H1 (cell line): Measurements from ENCODE around the gene L1TD1. TPM values are rescaled to one million over a fixed set of nuclear protein-coding genes. Genes with fewer than 3 reads are reported as not detected.

Source experiments
- CTCF ChIA-PET: fragments of 300-600 bp; sonication (Branson Sonifier 250); formaldehyde crosslinking; loops from one replicate; lab custom pipeline; 2021; ENCODE audit not compliant: partially characterized antibody; lab: Charles Lee
- POLR2A ChIA-PET: fragments of 300-600 bp; sonication (Branson Sonifier 250); formaldehyde crosslinking; loops from one replicate; lab custom pipeline; 2021; ENCODE audit warnings: inconsistent platforms; ENCODE audit not compliant: partially characterized antibody; lab: Charles Lee
- DNase-seq, 2 experiments: peaks; one replicate each; pipeline versions ENCODE4 v3.0.0 to v3.0.0-alpha.2; 2010 to 2022; ENCODE audit warnings: low spot score in 2 of 2, low read depth in 1 of 2, mixed read lengths in 1 of 2
- FAIRE-seq: peaks from 2 replicates; lab custom pipeline; 2011; peaks lifted over from hg19 to GRCh38; lab: Jason Lieb, UNC
- H2AFZ ChIP-seq: 2 replicates; pipeline ENCODE4 v1.8.1; 2012; ENCODE audit warnings: low read length, inconsistent platforms
- H2AK5ac ChIP-seq: 2 replicates; pipeline ENCODE4 v1.6.1; 2013; ENCODE audit warnings: low read depth, low read length
- H2BK120ac ChIP-seq: replicated peaks from 2 replicates; pipeline ENCODE3; 2013; ENCODE audit warnings: low read depth, low read length, inconsistent platforms
- H2BK12ac ChIP-seq: 2 replicates; pipeline ENCODE4 v1.6.1; 2013; ENCODE audit warnings: low read depth, low read length
- H2BK15ac ChIP-seq: 2 replicates; pipeline ENCODE4 v1.6.1; 2013; ENCODE audit warnings: low read length
- H2BK20ac ChIP-seq: 2 replicates; pipeline ENCODE4 v1.6.1; 2013; ENCODE audit warnings: low read length
- H2BK5ac ChIP-seq: 2 replicates; pipeline ENCODE4 v1.6.1; 2013; ENCODE audit warnings: low read depth, low read length
- H3K14ac ChIP-seq: 2 replicates; pipeline ENCODE4 v1.6.1; 2013; ENCODE audit warnings: inconsistent platforms; ENCODE audit not compliant: insufficient read length
- H3K18ac ChIP-seq: 2 replicates; pipeline ENCODE4 v1.6.1; 2013; ENCODE audit warnings: low read length; ENCODE audit errors: extremely low read depth
- H3K23ac ChIP-seq: 2 replicates; pipeline ENCODE4 v1.6.1; 2013; ENCODE audit warnings: inconsistent platforms; ENCODE audit not compliant: insufficient read length
- H3K23me2 ChIP-seq: 2 replicates; pipeline ENCODE4 v1.6.1; 2013; ENCODE audit warnings: low read depth, low read length
- H3K27ac ChIP-seq: 2 replicates; pipeline ENCODE4 v1.6.1; 2011; ENCODE audit warnings: low read depth, low read length, inconsistent platforms
- H3K27me3 ChIP-seq, 4 experiments: replicated peaks in 1 of 4; 1 replicate in 1 of 4; 2 replicates in 3 of 4; pipeline versions ENCODE4 v1.6.1 to v1.8.1; 2011 to 2013; ENCODE audit warnings: low read length in 3 of 4, mild to moderate bottlenecking in 3 of 4, inconsistent platforms in 2 of 4, mixed read lengths in 2 of 4, moderate library complexity in 1 of 4; ENCODE audit not compliant: control insufficient read depth in 3 of 4, insufficient read depth in 3 of 4; ENCODE audit errors: extremely low read depth in 1 of 4
- H3K36me3 ChIP-seq, 4 experiments: 2 replicates each; pipeline versions ENCODE4 v1.6.1 to v1.8.1; 2011 to 2013; ENCODE audit warnings: mild to moderate bottlenecking in 4 of 4, low read length in 3 of 4, moderate library complexity in 2 of 4, control low read depth in 1 of 4, inconsistent platforms in 1 of 4; ENCODE audit not compliant: insufficient read depth in 4 of 4, control insufficient read depth in 2 of 4
- H3K4ac ChIP-seq: replicated peaks from 2 replicates; pipeline ENCODE3; 2013; ENCODE audit warnings: low read length, low read depth, mixed read lengths, inconsistent platforms; ENCODE audit not compliant: insufficient read length
- H3K4me1 ChIP-seq, 4 experiments: replicated peaks in 1 of 4; 1 replicate in 1 of 4; 2 replicates in 3 of 4; pipeline versions ENCODE4 v1.6.1 to v1.8.1; 2011 to 2013; ENCODE audit warnings: low read length in 3 of 4, inconsistent platforms in 2 of 4, mixed read lengths in 1 of 4; ENCODE audit not compliant: insufficient read depth in 4 of 4, control insufficient read depth in 3 of 4
- H3K4me2 ChIP-seq, 2 experiments: 2 replicates each; pipeline versions ENCODE4 v1.6.1 to v1.8.1; 2011 to 2013; ENCODE audit warnings: low read depth in 2 of 2, low read length in 2 of 2, control low read depth in 1 of 2, inconsistent platforms in 1 of 2, mild to moderate bottlenecking in 1 of 2; ENCODE audit not compliant: insufficient read depth in 1 of 2
- H3K4me3 ChIP-seq, 4 experiments: fragments of 200-600, 300-600 bp in 1 of 4; sonication (generic), shearing (Covaris generic), sonication (Bioruptor Twin) in 1 of 4; 2 replicates each; pipeline versions ENCODE4 v1.5.1 to v1.8.1; 2011 to 2016; ENCODE audit warnings: low read length in 4 of 4, low read depth in 3 of 4, control low read depth in 2 of 4, inconsistent platforms in 2 of 4, mild to moderate bottlenecking in 2 of 4, mixed read lengths in 1 of 4, moderate library complexity in 1 of 4; ENCODE audit not compliant: insufficient read depth in 2 of 4; ENCODE audit errors: extremely low read depth in 1 of 4
- H3K56ac ChIP-seq: replicated peaks from 2 replicates; pipeline ENCODE3; 2013; ENCODE audit warnings: low read depth, mild to moderate bottlenecking, mixed read lengths, low read length, inconsistent platforms; ENCODE audit not compliant: insufficient read length
- H3K79me1 ChIP-seq: 2 replicates; pipeline ENCODE4 v1.6.1; 2013; ENCODE audit warnings: low read depth, low read length, control low read depth
- H3K79me2 ChIP-seq, 2 experiments: 2 replicates each; pipeline versions ENCODE4 v1.6.1 to v1.8.1; 2012 to 2013; ENCODE audit warnings: low read length in 2 of 2, mild to moderate bottlenecking in 2 of 2, inconsistent platforms in 1 of 2; ENCODE audit not compliant: insufficient read depth in 2 of 2, control insufficient read depth in 1 of 2
- H3K9ac ChIP-seq, 4 experiments: replicated peaks in 1 of 4; 1 replicate in 1 of 4; 2 replicates in 3 of 4; pipeline versions ENCODE4 v1.6.1 to v1.8.1; 2011 to 2013; ENCODE audit warnings: low read depth in 3 of 4, low read length in 3 of 4, control low read depth in 2 of 4, mild to moderate bottlenecking in 2 of 4, moderate library complexity in 2 of 4, inconsistent platforms in 1 of 4; ENCODE audit errors: extremely low read depth in 1 of 4
- H3K9me3 ChIP-seq, 2 experiments: 2 replicates each; pipeline versions ENCODE4 v1.6.1 to v1.8.1; 2012 to 2013; ENCODE audit warnings: mild to moderate bottlenecking in 2 of 2, moderate library complexity in 2 of 2, control low read depth in 1 of 2, inconsistent platforms in 1 of 2, low read depth in 1 of 2, low read length in 1 of 2, mixed read lengths in 1 of 2; ENCODE audit not compliant: insufficient read depth in 2 of 2
- H4K20me1 ChIP-seq, 2 experiments: replicated peaks in 1 of 2; 2 replicates each; pipeline versions ENCODE3 to v1.8.1; 2011 to 2013; ENCODE audit warnings: inconsistent platforms in 2 of 2, low read length in 2 of 2, mild to moderate bottlenecking in 1 of 2; ENCODE audit not compliant: insufficient read depth in 2 of 2, control insufficient read depth in 1 of 2
- H4K5ac ChIP-seq: 2 replicates; pipeline ENCODE4 v1.6.1; 2013; ENCODE audit warnings: low read length, low read depth, mixed read lengths, inconsistent platforms; ENCODE audit not compliant: insufficient read length
- H4K8ac ChIP-seq: 2 replicates; pipeline ENCODE4 v1.8.0; 2013; ENCODE audit warnings: mild to moderate bottlenecking, moderate library complexity, low read length, inconsistent platforms; ENCODE audit not compliant: insufficient read depth; ENCODE audit errors: extremely low read depth
- H4K91ac ChIP-seq: replicated peaks from 2 replicates; pipeline ENCODE3; 2013; ENCODE audit warnings: low read length, mixed read lengths, inconsistent platforms; ENCODE audit not compliant: insufficient read length
- ASH2L ChIP-seq: fragments of 200-600, 300-600 bp; sonication (generic); IDR thresholded peaks from one replicate; pipeline ENCODE4 v1.7.1; 2017; ENCODE audit warnings: low read length
- BCL11A ChIP-seq, 2 experiments: IDR thresholded peaks; one replicate each; pipeline ENCODE4 v1.6.1; 2011; ENCODE audit warnings: low read depth in 2 of 2, low read length in 2 of 2, mild to moderate bottlenecking in 2 of 2
- EP300 ChIP-seq, 2 experiments: IDR thresholded peaks; 1 replicate in 1 of 2; 2 replicates in 1 of 2; pipeline ENCODE4 v1.6.1; 2011 to 2012; ENCODE audit warnings: low read depth in 2 of 2, low read length in 2 of 2, mild to moderate bottlenecking in 2 of 2, borderline replicate concordance in 1 of 2, inconsistent platforms in 1 of 2, moderate library complexity in 1 of 2
- EZH2 ChIP-seq: fragments of 200-600 bp; sonication (generic); IDR thresholded peaks from 2 replicates; pipeline ENCODE4 v1.7.1; 2012; ENCODE audit warnings: low read depth, mild to moderate bottlenecking, moderate library complexity, low read length, inconsistent platforms; ENCODE audit not compliant: severe bottlenecking
- GABPA ChIP-seq: IDR thresholded peaks from 2 replicates; pipeline ENCODE4 v1.6.1; 2011; ENCODE audit warnings: mild to moderate bottlenecking, low read length, moderate library complexity, borderline replicate concordance; ENCODE audit not compliant: insufficient read depth
- NRF1 ChIP-seq: IDR thresholded peaks from 2 replicates; pipeline ENCODE4 v1.6.1; 2011; ENCODE audit warnings: mild to moderate bottlenecking, low read depth, low read length, improper control_type of control experiment
- POLR2AphosphoS5 ChIP-seq: IDR thresholded peaks from 2 replicates; pipeline ENCODE4 v1.6.1; 2011; ENCODE audit warnings: low read depth, low read length
- RBBP5 ChIP-seq: IDR thresholded peaks from 2 replicates; pipeline ENCODE4 v1.7.1; 2012; ENCODE audit warnings: low read depth, mild to moderate bottlenecking, inconsistent platforms, low read length, moderate library complexity, borderline replicate concordance
- SP1 ChIP-seq: IDR thresholded peaks from 2 replicates; pipeline ENCODE4 v1.6.1; 2011; ENCODE audit warnings: low read depth, low read length
- USF2 ChIP-seq: IDR thresholded peaks from 2 replicates; pipeline ENCODE4 v1.6.1; 2011; ENCODE audit warnings: low read length, improper control_type of control experiment
- ZNF274 ChIP-seq: IDR thresholded peaks from 2 replicates; pipeline ENCODE4 v1.7.0; 2012; ENCODE audit warnings: low read length, borderline replicate concordance; ENCODE audit errors: extremely low read depth
- WGBS, 2 experiments: shearing (Covaris generic) in 1 of 2; methylation state at CpG; one replicate each; pipeline versions ENCODE4 v1.1.6 to v1.1.7; 2013 to 2015; ENCODE audit warnings: low lambda C conversion rate in 2 of 2, mixed read lengths in 2 of 2, inconsistent platforms in 1 of 2, low coverage in 1 of 2, missing lambda C conversion rate in 1 of 2; ENCODE audit not compliant: insufficient replicate concordance in 2 of 2, insufficient coverage in 1 of 2, insufficient read length in 1 of 2; ENCODE audit errors: extremely low coverage in 1 of 2, missing lambda C conversion rate in 1 of 2; 5-methylcytosine and 5-hydroxymethylcytosine counted together
- polyA plus RNA-seq, 7 experiments: library from polyadenylated mRNA; depleted of rRNA in 3 of 7; stranded (reverse) in 5 of 7; unstranded in 2 of 7; fragments of >200 nt in 5 of 7; fragments of 200-250 nt in 2 of 7; gene quantifications; 1 replicate in 5 of 7; 2 replicates in 1 of 7; 4 replicates in 1 of 7; pipeline versions ENCODE4 v1.2.1 to v1.2.3, GENCODE V29; 2011 to 2013; ENCODE audit warnings: missing spikeins in 2 of 7, mixed read lengths in 2 of 7
- total RNA-seq: library from RNA; stranded (reverse); fragmentation: NEBNext Ultra II Directional; extraction: Animal tissue kit (Norgen Biotek cat#: 25700); gene quantifications from 2 replicates; pipeline ENCODE4 v1.2.1, GENCODE V29; 2021

Gene L1TD1
- total and polyA plus RNA-seq, 2 of the 8 experiments (the other 6 are each of a cell fraction or from before 2014, with no cell fraction given): 35.3 to 441 TPM

GRCh38 chr1:62177621-62178020 lies 17.0 kb upstream of the L1TD1 start:
- 64% methylated on average over 1 of the region's 1 CpG; no CpG with 5 or more reads in 1 of the 2 experiments for WGBS, 2 experiments

More at GRCh38 chr1:62177621-62178020, 17.0 kb upstream of the L1TD1 start:
- Histone ChIP-seq H3K9ac (no peak overlapping the region), H3K4me3 (no peak overlapping the region), H3K23me2 (no peaks in the 10 kb centered on the region), H3K9me3 (no peaks in the 10 kb centered on the region), H3K4ac (no peak overlapping the region), H2BK5ac (peak overlapping the region; percentile 74; the same call in 1 of the 2 replicates), H3K4me2 (no peak overlapping the region), H4K5ac (peak overlapping the region; percentile 67), H3K79me1 (no peaks in the 10 kb centered on the region; the same call in 1 of the 2 replicates), H2BK15ac (peak overlapping the region; percentile 61; the same call in 1 of the 2 replicates), H3K14ac (no peak overlapping the region), H3K27ac (no peak overlapping the region), H3K56ac (no peak overlapping the region), H4K20me1 (no peaks in the 10 kb centered on the region), H3K23ac (no peak overlapping the region), H3K18ac (peak overlapping the region; percentile 68; the same call in 1 of the 2 replicates), H3K4me1 (peaks cover 8 to 31% (median 29%) of the 10 kb centered on the region in 4 experiments), H2BK12ac (peak overlapping the region; percentile 96), H4K8ac (no peak overlapping the region), H2AFZ (no peak overlapping the region), H3K27me3 (no peaks in the 10 kb centered on the region), H2BK20ac (peak overlapping the region; percentile 80), H2AK5ac (peak overlapping the region; percentile 91; the same call in 1 of the 2 replicates), H2BK120ac (no peak overlapping the region), H4K91ac (no peak overlapping the region), H3K79me2 (no peaks in the 10 kb centered on the region), H3K36me3 (no peaks in the 10 kb centered on the region)
- ChIA-PET CTCF (no interaction called here), POLR2A (no interaction called here)
- DNase-seq (no peak), FAIRE-seq (no peak)
- no peak for TF ChIP-seq POLR2AphosphoS5
- TF ChIP-seq SP1: no peak
- no peak for TF ChIP-seq GABPA
- no peak for TF ChIP-seq EP300 (IDR thresholded peaks at IDR 0.05; ENCODE audit: borderline replicate concordance in 1 of 2, low read depth in 2 of 2, low read length in 2 of 2)
- no peak for TF ChIP-seq RBBP5
- TF ChIP-seq NRF1: no peak
- no peak for TF ChIP-seq EZH2
- no peak for TF ChIP-seq USF2
- no peak for TF ChIP-seq BCL11A (IDR thresholded peaks at IDR 0.05; ENCODE audit: low read depth in 2 of 2, low read length in 2 of 2)
- TF ChIP-seq ZNF274: no peak
- TF ChIP-seq ASH2L: no peak
